GM12872 (cell line): ENCODE results near the gene CIAO2B.

Source experiments
- TF ChIP-seq, protein P1 (sequence below): IDR thresholded peaks from 3 replicates; pipeline ENCODE4 v1.5.1; 2011; ENCODE audit warnings: low read depth, mild to moderate bottlenecking, low read length, moderate library complexity; ENCODE audit not compliant: insufficient read depth

The CIAO2B gene

GRCh38 chr16:66886321-66886720, 47.9 kb downstream of the CIAO2B start:
- TF ChIP-seq, protein P1, sequence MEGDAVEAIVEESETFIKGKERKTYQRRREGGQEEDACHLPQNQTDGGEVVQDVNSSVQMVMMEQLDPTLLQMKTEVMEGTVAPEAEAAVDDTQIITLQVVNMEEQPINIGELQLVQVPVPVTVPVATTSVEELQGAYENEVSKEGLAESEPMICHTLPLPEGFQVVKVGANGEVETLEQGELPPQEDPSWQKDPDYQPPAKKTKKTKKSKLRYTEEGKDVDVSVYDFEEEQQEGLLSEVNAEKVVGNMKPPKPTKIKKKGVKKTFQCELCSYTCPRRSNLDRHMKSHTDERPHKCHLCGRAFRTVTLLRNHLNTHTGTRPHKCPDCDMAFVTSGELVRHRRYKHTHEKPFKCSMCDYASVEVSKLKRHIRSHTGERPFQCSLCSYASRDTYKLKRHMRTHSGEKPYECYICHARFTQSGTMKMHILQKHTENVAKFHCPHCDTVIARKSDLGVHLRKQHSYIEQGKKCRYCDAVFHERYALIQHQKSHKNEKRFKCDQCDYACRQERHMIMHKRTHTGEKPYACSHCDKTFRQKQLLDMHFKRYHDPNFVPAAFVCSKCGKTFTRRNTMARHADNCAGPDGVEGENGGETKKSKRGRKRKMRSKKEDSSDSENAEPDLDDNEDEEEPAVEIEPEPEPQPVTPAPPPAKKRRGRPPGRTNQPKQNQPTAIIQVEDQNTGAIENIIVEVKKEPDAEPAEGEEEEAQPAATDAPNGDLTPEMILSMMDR: no peak

DNA sequence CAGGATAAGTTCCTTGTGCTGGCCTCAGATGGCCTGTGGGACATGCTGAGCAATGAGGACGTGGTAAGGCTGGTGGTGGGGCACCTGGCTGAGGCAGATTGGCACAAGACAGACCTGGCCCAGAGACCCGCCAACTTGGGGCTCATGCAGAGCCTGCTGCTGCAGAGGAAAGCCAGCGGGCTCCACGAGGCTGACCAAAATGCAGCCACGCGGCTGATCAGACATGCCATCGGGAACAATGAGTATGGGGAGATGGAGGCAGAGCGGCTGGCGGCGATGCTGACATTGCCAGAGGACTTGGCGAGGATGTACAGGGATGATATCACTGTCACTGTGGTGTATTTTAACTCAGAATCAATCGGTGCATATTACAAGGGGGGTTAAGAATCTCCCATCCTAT, 48.7 kb downstream of the CIAO2B start:
- TF ChIP-seq, protein P1: no peak

GRCh38 chr16:66882702-66883101, 51.5 kb downstream of the CIAO2B start:
- TF ChIP-seq, protein P1: no peak
